IMR-90 (cell line): ENCODE measurements around the gene RFPL1. TPM values are rescaled to one million over a fixed set of nuclear protein-coding genes. Genes with fewer than 3 reads are reported as not detected.

ENCODE experiments used
- ATAC-seq: fragments of 200-7000 bp; cut with Tn5 transposase; 2 replicates; pipeline ENCODE4 v1.9.1; 2020; ENCODE audit warnings: low read depth, mild to moderate bottlenecking, moderate library complexity
- BruUV-seq: library from RNA; stranded (reverse); fragments of 400-500 nt; replicated peaks from 2 replicates; lab custom pipeline; 2021; lab: Mats Ljungman, UMichigan
- CTCF ChIA-PET: fragments of 300-600 bp; formaldehyde crosslinking; extraction: SDS; loops from one replicate; lab custom pipeline; 2021; ENCODE audit warnings: antibody characterized with exemption; lab: Yijun Ruan, JAX
- POLR2A ChIA-PET: fragments of 300-600 bp; sonication (Branson Sonifier 250); formaldehyde crosslinking; loops from one replicate; lab custom pipeline; 2022; ENCODE audit warnings: antibody characterized with exemption; ENCODE audit not compliant: unreplicated experiment; lab: Charles Lee
- DNase-seq: peaks from one replicate; pipeline ENCODE4 v3.0.0; 2013
- H2AFZ ChIP-seq: replicated peaks from 2 replicates; pipeline ENCODE3; 2013; ENCODE audit warnings: low read length, mild to moderate bottlenecking; ENCODE audit not compliant: poor library complexity
- H2AK5ac ChIP-seq: 2 replicates; pipeline ENCODE4 v1.6.1; 2013; ENCODE audit warnings: low read depth, low read length, inconsistent platforms
- H2AK9ac ChIP-seq: replicated peaks from 2 replicates; pipeline ENCODE3; 2013; ENCODE audit warnings: mild to moderate bottlenecking, low read depth, low read length, moderate library complexity; ENCODE audit not compliant: poor library complexity
- H2BK120ac ChIP-seq: 2 replicates; pipeline ENCODE4 v1.6.1; 2013; ENCODE audit warnings: low read depth, low read length, inconsistent platforms
- H2BK15ac ChIP-seq: 3 replicates; pipeline ENCODE4 v1.6.1; 2013; ENCODE audit warnings: low read depth, low read length, inconsistent platforms
- H2BK20ac ChIP-seq: 2 replicates; pipeline ENCODE4 v1.6.1; 2013; ENCODE audit warnings: low read depth, mild to moderate bottlenecking, inconsistent platforms, low read length, moderate library complexity
- H2BK5ac ChIP-seq: 2 replicates; pipeline ENCODE4 v1.6.1; 2013; ENCODE audit warnings: mild to moderate bottlenecking, low read depth, low read length, inconsistent platforms; ENCODE audit not compliant: poor library complexity, severe bottlenecking
- H3K14ac ChIP-seq: replicated peaks from 2 replicates; pipeline ENCODE4 v1.6.1; 2013; ENCODE audit warnings: low read depth, low read length, inconsistent platforms
- H3K18ac ChIP-seq: 2 replicates; pipeline ENCODE4 v1.6.1; 2013; ENCODE audit warnings: low read depth, low read length, control low read depth
- H3K23ac ChIP-seq: 2 replicates; pipeline ENCODE4 v1.6.1; 2013; ENCODE audit warnings: low read depth, low read length, inconsistent platforms
- H3K27ac ChIP-seq: 2 replicates; pipeline ENCODE4 v1.5.1; 2013; ENCODE audit warnings: mild to moderate bottlenecking, control low read depth, low read length; ENCODE audit not compliant: insufficient read depth
- H3K27me3 ChIP-seq: 2 replicates; pipeline ENCODE4 v1.6.1; 2013; ENCODE audit warnings: low read length; ENCODE audit not compliant: control insufficient read depth, insufficient read depth
- H3K36me3 ChIP-seq: 2 replicates; pipeline ENCODE4 v1.6.1; 2013; ENCODE audit warnings: low read length, mixed read lengths; ENCODE audit not compliant: control insufficient read depth, insufficient read depth
- H3K4ac ChIP-seq: 2 replicates; pipeline ENCODE4 v1.6.1; 2013; ENCODE audit warnings: low read depth, low read length, inconsistent platforms
- H3K4me1 ChIP-seq: 2 replicates; pipeline ENCODE4 v1.6.1; 2013; ENCODE audit warnings: low read length, mixed read lengths; ENCODE audit not compliant: control insufficient read depth, insufficient read depth
- H3K4me2 ChIP-seq: 2 replicates; pipeline ENCODE4 v1.6.1; 2013; ENCODE audit warnings: low read depth, mild to moderate bottlenecking, control low read depth, low read length, moderate library complexity
- H3K4me3 ChIP-seq: 2 replicates; pipeline ENCODE4 v1.5.1; 2013; ENCODE audit warnings: low read depth, mild to moderate bottlenecking, control low read depth, low read length, moderate library complexity; ENCODE audit not compliant: insufficient read depth
- H3K56ac ChIP-seq: 2 replicates; pipeline ENCODE4 v1.6.1; 2013; ENCODE audit warnings: low read length, inconsistent platforms; ENCODE audit not compliant: insufficient read depth; ENCODE audit errors: extremely low read depth
- H3K79me1 ChIP-seq, 2 experiments: 2 replicates each; pipeline ENCODE4 v1.6.1; 2013; ENCODE audit warnings: low read length in 2 of 2, inconsistent platforms in 1 of 2, low read depth in 1 of 2
- H3K9ac ChIP-seq: 2 replicates; pipeline ENCODE4 v1.6.1; 2013; ENCODE audit warnings: low read depth, low read length, control low read depth
- H3K9me1 ChIP-seq: 2 replicates; pipeline ENCODE4 v1.6.1; 2013; ENCODE audit warnings: low read length, inconsistent platforms; ENCODE audit not compliant: insufficient read depth
- H3K9me3 ChIP-seq: 2 replicates; pipeline ENCODE4 v1.6.1; 2013; ENCODE audit warnings: low read length; ENCODE audit not compliant: control insufficient read depth, insufficient read depth
- H4K20me1 ChIP-seq: 2 replicates; pipeline ENCODE4 v1.6.1; 2013; ENCODE audit warnings: low read length, inconsistent platforms; ENCODE audit not compliant: insufficient read depth
- H4K5ac ChIP-seq: 2 replicates; pipeline ENCODE4 v1.6.1; 2013; ENCODE audit warnings: mild to moderate bottlenecking, low read depth, low read length, control low read depth
- H4K8ac ChIP-seq, 2 experiments: 2 replicates each; pipeline ENCODE4 v1.6.1; 2013; ENCODE audit warnings: low read depth in 2 of 2, low read length in 2 of 2, control low read depth in 1 of 2, inconsistent platforms in 1 of 2
- H4K91ac ChIP-seq: 2 replicates; pipeline ENCODE4 v1.6.1; 2013; ENCODE audit warnings: low read depth, low read length, inconsistent platforms; ENCODE audit not compliant: insufficient read depth
- BHLHE40 ChIP-seq: fragments of 150-350 bp; IDR thresholded peaks from 2 replicates; pipeline ENCODE4 v1.6.1; 2016; ENCODE audit warnings: mild to moderate bottlenecking, low read depth, low read length
- CEBPB ChIP-seq: IDR thresholded peaks from 2 replicates; pipeline ENCODE4 v1.6.1; 2012; ENCODE audit warnings: low read depth, low read length, improper control_type of control experiment
- CHD1 ChIP-seq: IDR thresholded peaks from 2 replicates; pipeline ENCODE4 v1.6.1; 2012; ENCODE audit warnings: low read depth, low read length, improper control_type of control experiment
- FOS ChIP-seq: fragments of 150-350 bp; IDR thresholded peaks from 2 replicates; pipeline ENCODE4 v1.6.1; 2016; ENCODE audit warnings: low read depth, low read length
- MAFK ChIP-seq: IDR thresholded peaks from 2 replicates; pipeline ENCODE4 v1.6.1; 2012; ENCODE audit warnings: low read depth, low read length, improper control_type of control experiment
- MAZ ChIP-seq: IDR thresholded peaks from 2 replicates; pipeline ENCODE4 v1.6.1; 2012; ENCODE audit warnings: low read depth, mild to moderate bottlenecking, low read length, improper control_type of control experiment, moderate library complexity, borderline replicate concordance
- NFE2L2 ChIP-seq: fragments of 150-350 bp; IDR thresholded peaks from 2 replicates; pipeline ENCODE4 v1.6.1; 2016; ENCODE audit warnings: low read depth, mild to moderate bottlenecking, low read length
- POLR2A ChIP-seq: IDR thresholded peaks from 2 replicates; pipeline ENCODE4 v1.6.1; 2012; ENCODE audit warnings: mild to moderate bottlenecking, low read depth, low read length
- RAD21 ChIP-seq: IDR thresholded peaks from 2 replicates; pipeline ENCODE4 v1.6.1; 2012; ENCODE audit warnings: low read length, improper control_type of control experiment
- RCOR1 ChIP-seq: IDR thresholded peaks from 2 replicates; pipeline ENCODE4 v1.6.1; 2012; ENCODE audit warnings: mild to moderate bottlenecking, low read length, improper control_type of control experiment; ENCODE audit not compliant: insufficient replicate concordance
- RFX5 ChIP-seq: IDR thresholded peaks from 2 replicates; pipeline ENCODE4 v1.8.0; 2012; ENCODE audit warnings: low read depth, mild to moderate bottlenecking, low read length, moderate library complexity
- SMC3 ChIP-seq: fragments of 150-350 bp; IDR thresholded peaks from 2 replicates; pipeline ENCODE4 v1.6.1; 2016; ENCODE audit warnings: low read depth, mild to moderate bottlenecking, antibody characterized with exemption, low read length, moderate library complexity
- WGBS, 2 experiments: methylation state at CpG; one replicate each; pipeline versions ENCODE4 v1.1.5 to v1.1.7; 2013; ENCODE audit warnings: missing lambda C conversion rate in 2 of 2; ENCODE audit not compliant: insufficient read length in 1 of 2; ENCODE audit errors: extremely low coverage in 2 of 2; 5-methylcytosine and 5-hydroxymethylcytosine counted together
- dilution Hi-C: fragments of 300-500 bp; cut with HindIII; formaldehyde crosslinking; loops from one replicate; pipeline ENCODE4 v1.14.3; 2018; ENCODE audit warnings: low sequenced_read_pairs; ENCODE audit not compliant: unreplicated experiment
- in situ Hi-C: fragments of 300-500 bp; cut with MboI; formaldehyde crosslinking; loops from 3 replicates; pipeline ENCODE4 v1.14.3; 2019; ENCODE audit warnings: low sequenced_read_pairs, inconsistent platforms, mixed read lengths
- intact Hi-C: fragments of 100-400 bp; cut with micrococcal nuclease; formaldehyde crosslinking; loops from 2 replicates; pipeline ENCODE4 v1.10.0; 2022
- polyA plus RNA-seq, 3 experiments: library from polyadenylated mRNA; depleted of rRNA; stranded (reverse); fragments of >200 nt; gene quantifications; 2 replicates each; pipeline ENCODE4 v1.2.3, GENCODE V29; 2012; ENCODE audit warnings: low replicate concordance in 1 of 3
- total RNA-seq: library from RNA; depleted of rRNA; stranded (reverse); fragments of >200 nt; gene quantifications from 2 replicates; pipeline ENCODE4 v1.2.3, GENCODE V29; 2012
- TF ChIP-seq, protein P1 (sequence below): conservative IDR thresholded peaks from 2 replicates; pipeline ENCODE4 v1.5.1; 2012; ENCODE audit warnings: mild to moderate bottlenecking, low read depth, low read length, improper control_type of control experiment
- TF ChIP-seq, protein P2 (sequence below): fragments of 150-350 bp; IDR thresholded peaks from 2 replicates; pipeline ENCODE4 v1.6.1; 2017; ENCODE audit warnings: mild to moderate bottlenecking, antibody characterized with exemption, low read length, low read depth
- TF ChIP-seq, protein P3 (sequence below): fragments of 150-350 bp; IDR thresholded peaks from 2 replicates; pipeline ENCODE4 v1.6.1; 2016; ENCODE audit warnings: low read depth, mild to moderate bottlenecking, low read length, moderate library complexity, borderline replicate concordance

RFPL1 gene
- total and polyA plus RNA-seq, 2 of the 4 experiments (the other 2 are of a cell fraction) = not detected

DNA sequence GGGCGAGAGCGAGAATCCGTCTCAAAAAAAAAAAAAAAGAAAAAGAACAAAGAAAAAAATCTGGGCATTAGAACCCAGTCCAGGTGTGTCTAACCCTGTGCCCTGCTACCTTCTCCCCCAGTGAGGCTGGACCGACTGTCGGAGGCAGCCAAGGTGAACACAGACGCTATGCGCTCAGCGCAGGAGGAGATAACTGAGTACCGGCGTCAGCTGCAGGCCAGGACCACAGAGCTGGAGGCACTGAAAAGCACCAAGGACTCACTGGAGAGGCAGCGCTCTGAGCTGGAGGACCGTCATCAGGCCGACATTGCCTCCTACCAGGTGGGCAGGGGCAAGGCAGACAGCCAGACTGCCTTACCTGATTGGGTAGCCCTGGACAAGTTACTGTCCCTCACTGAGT is 44.9 kb downstream of the RFPL1 start:
- ATAC-seq = no peak
- Histone ChIP-seq H3K14ac (no peak overlapping the region), H3K9ac (no peak overlapping the region), H2BK120ac (no peak overlapping the region), H2AFZ (no peak overlapping the region), H3K23ac (no peak overlapping the region), H3K4ac (no peak overlapping the region), H3K36me3 (no peaks in the 10 kb centered on the region), H3K27ac (no peak overlapping the region), H4K20me1 (peaks cover 6% of the 10 kb centered on the region; the same call in 1 of the 2 replicates), H3K9me1 (no peaks in the 10 kb centered on the region), H3K4me2 (no peak overlapping the region), H4K91ac (no peak overlapping the region), H2AK5ac (no peak overlapping the region), H3K27me3 (peaks cover 39% of the 10 kb centered on the region), H4K5ac (no peak overlapping the region), H3K56ac (no peak overlapping the region), H3K18ac (no peak overlapping the region), H3K9me3 (no peaks in the 10 kb centered on the region), H2BK15ac (no peak overlapping the region), H2AK9ac (no peak overlapping the region), H4K8ac (no peak overlapping the region), H3K4me1 (no peaks in the 10 kb centered on the region), H2BK20ac (no peak overlapping the region), H3K79me1 (no peaks in the 10 kb centered on the region), H3K4me3 (no peak overlapping the region), H2BK5ac (no peak overlapping the region)
- in situ Hi-C loops = no loop called here
- ChIA-PET CTCF (no interaction called here), POLR2A (no interaction called here)
- intact Hi-C loops = no loop called here
- BruUV-seq = no TSS peak
- 90% methylated on average over 5 of the region's 13 CpGs; no CpG with 5 or more reads in 1 of the 2 experiments for WGBS, 2 experiments
- dilution Hi-C loops = no loop called here
- no peak for DNase-seq
- TF ChIP-seq NFE2L2 = no peak
- TF ChIP-seq RFX5 = no peak
- TF ChIP-seq, protein P1, sequence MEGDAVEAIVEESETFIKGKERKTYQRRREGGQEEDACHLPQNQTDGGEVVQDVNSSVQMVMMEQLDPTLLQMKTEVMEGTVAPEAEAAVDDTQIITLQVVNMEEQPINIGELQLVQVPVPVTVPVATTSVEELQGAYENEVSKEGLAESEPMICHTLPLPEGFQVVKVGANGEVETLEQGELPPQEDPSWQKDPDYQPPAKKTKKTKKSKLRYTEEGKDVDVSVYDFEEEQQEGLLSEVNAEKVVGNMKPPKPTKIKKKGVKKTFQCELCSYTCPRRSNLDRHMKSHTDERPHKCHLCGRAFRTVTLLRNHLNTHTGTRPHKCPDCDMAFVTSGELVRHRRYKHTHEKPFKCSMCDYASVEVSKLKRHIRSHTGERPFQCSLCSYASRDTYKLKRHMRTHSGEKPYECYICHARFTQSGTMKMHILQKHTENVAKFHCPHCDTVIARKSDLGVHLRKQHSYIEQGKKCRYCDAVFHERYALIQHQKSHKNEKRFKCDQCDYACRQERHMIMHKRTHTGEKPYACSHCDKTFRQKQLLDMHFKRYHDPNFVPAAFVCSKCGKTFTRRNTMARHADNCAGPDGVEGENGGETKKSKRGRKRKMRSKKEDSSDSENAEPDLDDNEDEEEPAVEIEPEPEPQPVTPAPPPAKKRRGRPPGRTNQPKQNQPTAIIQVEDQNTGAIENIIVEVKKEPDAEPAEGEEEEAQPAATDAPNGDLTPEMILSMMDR = no peak
- TF ChIP-seq BHLHE40 = no peak
- TF ChIP-seq POLR2A = no peak
- TF ChIP-seq MAFK = no peak
- no peak for TF ChIP-seq CHD1
- no peak for TF ChIP-seq RCOR1
- TF ChIP-seq SMC3 = no peak
- no peak for TF ChIP-seq FOS
- TF ChIP-seq MAZ = no peak
- TF ChIP-seq, protein P2, sequence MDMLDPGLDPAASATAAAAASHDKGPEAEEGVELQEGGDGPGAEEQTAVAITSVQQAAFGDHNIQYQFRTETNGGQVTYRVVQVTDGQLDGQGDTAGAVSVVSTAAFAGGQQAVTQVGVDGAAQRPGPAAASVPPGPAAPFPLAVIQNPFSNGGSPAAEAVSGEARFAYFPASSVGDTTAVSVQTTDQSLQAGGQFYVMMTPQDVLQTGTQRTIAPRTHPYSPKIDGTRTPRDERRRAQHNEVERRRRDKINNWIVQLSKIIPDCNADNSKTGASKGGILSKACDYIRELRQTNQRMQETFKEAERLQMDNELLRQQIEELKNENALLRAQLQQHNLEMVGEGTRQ = no peak
- TF ChIP-seq, protein P3, sequence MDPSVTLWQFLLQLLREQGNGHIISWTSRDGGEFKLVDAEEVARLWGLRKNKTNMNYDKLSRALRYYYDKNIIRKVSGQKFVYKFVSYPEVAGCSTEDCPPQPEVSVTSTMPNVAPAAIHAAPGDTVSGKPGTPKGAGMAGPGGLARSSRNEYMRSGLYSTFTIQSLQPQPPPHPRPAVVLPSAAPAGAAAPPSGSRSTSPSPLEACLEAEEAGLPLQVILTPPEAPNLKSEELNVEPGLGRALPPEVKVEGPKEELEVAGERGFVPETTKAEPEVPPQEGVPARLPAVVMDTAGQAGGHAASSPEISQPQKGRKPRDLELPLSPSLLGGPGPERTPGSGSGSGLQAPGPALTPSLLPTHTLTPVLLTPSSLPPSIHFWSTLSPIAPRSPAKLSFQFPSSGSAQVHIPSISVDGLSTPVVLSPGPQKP = no peak
- TF ChIP-seq RAD21 = no peak
- no peak for TF ChIP-seq CEBPB
